ENCODE results near the gene TARP.

The TARP gene

GRCh38 chr7:38223306-38223705 is 50.1 kb downstream of the TARP start:
- no peak overlapping the region for H3K4me3 ChIP-seq (ENCODE audit: low read depth in 1 of 3, low read length in 3 of 3)
- no peak overlapping the region for H3K9ac ChIP-seq (ENCODE audit: low read depth in 1 of 2, low read length in 2 of 2)
- H3K4me1 ChIP-seq (ENCODE audit: control insufficient read depth in 4 of 4, insufficient read depth in 4 of 4, low read length in 3 of 4), result no peaks in the 10 kb centered on the region
- H3K27ac ChIP-seq (ENCODE audit: low read depth in 1 of 2, low read length in 2 of 2), result no peak overlapping the region
- WGBS, result 94% methylated on average over 2 of the region's 2 CpGs
- no peak for TF ChIP-seq EGR1 (IDR thresholded peaks at IDR 0.05; ENCODE audit: low read depth in 2 of 2)
- TF ChIP-seq NR2F2 (IDR thresholded peaks at IDR 0.05), result no peak
- TF ChIP-seq, protein P1, sequence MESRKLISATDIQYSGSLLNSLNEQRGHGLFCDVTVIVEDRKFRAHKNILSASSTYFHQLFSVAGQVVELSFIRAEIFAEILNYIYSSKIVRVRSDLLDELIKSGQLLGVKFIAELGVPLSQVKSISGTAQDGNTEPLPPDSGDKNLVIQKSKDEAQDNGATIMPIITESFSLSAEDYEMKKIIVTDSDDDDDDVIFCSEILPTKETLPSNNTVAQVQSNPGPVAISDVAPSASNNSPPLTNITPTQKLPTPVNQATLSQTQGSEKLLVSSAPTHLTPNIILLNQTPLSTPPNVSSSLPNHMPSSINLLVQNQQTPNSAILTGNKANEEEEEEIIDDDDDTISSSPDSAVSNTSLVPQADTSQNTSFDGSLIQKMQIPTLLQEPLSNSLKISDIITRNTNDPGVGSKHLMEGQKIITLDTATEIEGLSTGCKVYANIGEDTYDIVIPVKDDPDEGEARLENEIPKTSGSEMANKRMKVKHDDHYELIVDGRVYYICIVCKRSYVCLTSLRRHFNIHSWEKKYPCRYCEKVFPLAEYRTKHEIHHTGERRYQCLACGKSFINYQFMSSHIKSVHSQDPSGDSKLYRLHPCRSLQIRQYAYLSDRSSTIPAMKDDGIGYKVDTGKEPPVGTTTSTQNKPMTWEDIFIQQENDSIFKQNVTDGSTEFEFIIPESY (IDR thresholded peaks at IDR 0.05), result no peak
- TF ChIP-seq FOXA2 (IDR thresholded peaks at IDR 0.05), result no peak
- TF ChIP-seq ATF3 (IDR thresholded peaks at IDR 0.05), result no peak
- TF ChIP-seq, protein P2, sequence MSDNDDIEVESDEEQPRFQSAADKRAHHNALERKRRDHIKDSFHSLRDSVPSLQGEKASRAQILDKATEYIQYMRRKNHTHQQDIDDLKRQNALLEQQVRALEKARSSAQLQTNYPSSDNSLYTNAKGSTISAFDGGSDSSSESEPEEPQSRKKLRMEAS (IDR thresholded peaks at IDR 0.05), result no peak
- TF ChIP-seq SP1 (IDR thresholded peaks at IDR 0.05), result no peak
- TF ChIP-seq JUND (IDR thresholded peaks at IDR 0.05), result no peak
- no peak for TF ChIP-seq HNF4A (conservative IDR thresholded peaks at IDR 0.05)
- no peak for TF ChIP-seq RXRA (IDR thresholded peaks at IDR 0.05)
- no peaks in the 10 kb centered on the region for H3K9me3 ChIP-seq (ENCODE audit: control insufficient read depth in 4 of 4, low read length in 3 of 4)
- no peak for DNase-seq (ENCODE audit: low spot score)
- no peaks in the 10 kb centered on the region for H3K27me3 ChIP-seq (ENCODE audit: control insufficient read depth in 4 of 4, insufficient read depth in 4 of 4, low read length in 3 of 4)
- H3K36me3 ChIP-seq (ENCODE audit: control insufficient read depth in 4 of 4, insufficient read depth in 3 of 4, low read depth in 1 of 4, low read length in 3 of 4), result peaks cover 0 to 16% (median 11%) of the 10 kb centered on the region in 4 donors

DNA sequence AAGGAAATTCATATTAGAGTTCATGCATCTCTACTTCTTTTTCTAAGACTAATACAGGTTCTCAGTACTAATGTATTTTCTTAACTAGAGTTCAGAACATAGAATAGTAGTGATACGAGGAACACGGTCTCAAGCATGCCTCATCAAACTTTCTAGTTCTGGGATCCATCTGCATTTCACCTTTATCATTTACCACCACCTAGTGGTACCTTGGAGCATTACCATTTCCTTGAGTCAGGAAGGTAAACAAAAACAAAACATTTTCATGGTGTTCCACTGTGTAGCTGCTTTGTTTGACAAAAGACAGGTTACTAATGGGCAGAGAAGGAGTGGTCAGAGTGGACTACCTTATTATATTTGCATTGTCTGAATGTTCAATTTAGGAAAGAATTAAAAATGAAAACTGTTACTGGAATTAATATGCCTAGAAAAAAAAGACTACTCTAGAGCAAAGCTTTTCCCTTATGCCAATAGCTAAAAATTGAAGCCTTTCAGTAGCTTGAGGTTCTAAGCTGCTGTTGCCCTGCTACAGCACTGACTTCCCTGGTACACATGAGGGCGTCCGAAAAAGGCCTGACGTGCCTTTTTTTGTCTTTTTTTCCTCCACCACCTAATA is 50.8 kb downstream of the TARP start:
- Histone ChIP-seq H3K27me3 (ENCODE audit: control insufficient read depth in 4 of 4, insufficient read depth in 4 of 4, low read length in 3 of 4) (no peaks in the 10 kb centered on the region), H3K27ac (ENCODE audit: low read depth in 1 of 2, low read length in 2 of 2) (no peak overlapping the region), H3K9me3 (ENCODE audit: control insufficient read depth in 4 of 4, low read length in 3 of 4) (no peaks in the 10 kb centered on the region), H3K9ac (ENCODE audit: low read depth in 1 of 2, low read length in 2 of 2) (no peak overlapping the region), H3K4me3 (ENCODE audit: low read depth in 1 of 3, low read length in 3 of 3) (no peak overlapping the region), H3K36me3 (ENCODE audit: control insufficient read depth in 4 of 4, insufficient read depth in 3 of 4, low read depth in 1 of 4, low read length in 3 of 4) (peaks cover 0 to 16% (median 11%) of the 10 kb centered on the region in 4 donors), H3K4me1 (ENCODE audit: control insufficient read depth in 4 of 4, insufficient read depth in 4 of 4, low read length in 3 of 4) (no peaks in the 10 kb centered on the region)
- 61% methylated on average over 5 of the region's 5 CpGs for WGBS
- no peak for DNase-seq (ENCODE audit: low spot score)
- no peak for TF ChIP-seq SP1 (IDR thresholded peaks at IDR 0.05)
- peak; percentile 92 for TF ChIP-seq FOXA2 (IDR thresholded peaks at IDR 0.05)
- no peak for TF ChIP-seq JUND (IDR thresholded peaks at IDR 0.05)
- TF ChIP-seq CTCF (IDR thresholded peaks at IDR 0.05; ENCODE audit: low read depth, low read length, missing input control), result peak; percentile 93
- no peak for TF ChIP-seq ATF3 (IDR thresholded peaks at IDR 0.05)
- TF ChIP-seq FOXA1 (IDR thresholded peaks at IDR 0.05), result peak; percentile 77
- TF ChIP-seq RAD21 (IDR thresholded peaks at IDR 0.05), result peak; percentile 98

GRCh38 chr7:38220452-38220851 is 53.0 kb downstream of the TARP start:
- DNase-seq (ENCODE audit: low spot score), result no peak
- WGBS, result 88% methylated on average over 3 of the region's 3 CpGs
- Histone ChIP-seq H3K4me1 (ENCODE audit: control insufficient read depth in 4 of 4, insufficient read depth in 4 of 4, low read length in 3 of 4) (peaks cover 0 to 2% (median under 1%) of the 10 kb centered on the region in 4 donors), H3K36me3 (ENCODE audit: control insufficient read depth in 4 of 4, insufficient read depth in 3 of 4, low read depth in 1 of 4, low read length in 3 of 4) (peaks cover 0 to 18% (median 9%) of the 10 kb centered on the region in 4 donors), H3K4me3 (ENCODE audit: low read depth in 1 of 3, low read length in 3 of 3) (no peak overlapping the region), H3K27ac (ENCODE audit: low read depth in 1 of 2, low read length in 2 of 2) (no peak overlapping the region), H3K9ac (ENCODE audit: low read depth in 1 of 2, low read length in 2 of 2) (no peak overlapping the region), H3K9me3 (ENCODE audit: control insufficient read depth in 4 of 4, low read length in 3 of 4) (no peaks in the 10 kb centered on the region), H3K27me3 (ENCODE audit: control insufficient read depth in 4 of 4, insufficient read depth in 4 of 4, low read length in 3 of 4) (no peaks in the 10 kb centered on the region)
- TF ChIP-seq RAD21 (IDR thresholded peaks at IDR 0.05) (no peak), HNF4G (IDR thresholded peaks at IDR 0.05) (no peak), YY1 (IDR thresholded peaks at IDR 0.05) (no peak), FOXA2 (IDR thresholded peaks at IDR 0.05) (no peak)
